CD1c-positive myeloid dendritic cell (primary cell): ENCODE measurements around the gene SCARB1.

Experiments used
- DNase-seq: peaks from one replicate; pipeline ENCODE4 v3.0.0-alpha.2; 2016; ENCODE audit errors: extremely low spot score

SCARB1 gene

DNA sequence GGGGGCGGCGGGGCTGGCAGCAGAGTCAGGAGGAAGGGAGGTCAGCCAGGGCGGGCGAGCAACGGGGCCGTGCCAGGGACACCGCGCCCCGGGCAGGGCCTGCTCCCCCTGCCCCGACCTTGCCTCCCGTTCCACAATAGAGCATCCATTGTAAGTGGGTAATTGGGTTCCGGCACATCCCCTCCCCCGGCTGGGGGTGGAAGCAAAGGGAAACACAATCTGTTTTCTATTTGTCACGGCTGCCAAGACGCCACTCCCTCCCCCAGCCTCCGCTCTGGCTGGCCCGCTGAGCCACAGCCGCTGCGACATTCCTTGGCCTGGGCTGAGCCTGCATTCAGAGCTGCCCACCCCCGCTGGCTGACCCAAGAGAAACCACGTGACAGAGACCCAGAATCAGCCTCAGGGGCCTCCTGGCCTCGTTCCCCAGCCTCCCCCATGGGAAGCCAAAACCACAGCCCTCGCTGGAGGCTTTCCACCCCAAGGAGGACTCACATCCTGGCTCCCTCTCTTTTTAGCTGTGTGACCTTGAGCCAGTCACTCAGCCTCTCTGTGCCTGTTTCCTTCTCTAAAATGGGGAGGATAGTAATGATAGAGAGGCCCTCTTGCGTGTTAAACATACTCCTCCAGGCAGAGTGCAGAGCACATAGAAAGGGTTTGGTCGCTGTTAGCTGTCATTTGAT, 117.6 kb downstream of the SCARB1 start:
- peak; percentile 78 for DNase-seq

DNA sequence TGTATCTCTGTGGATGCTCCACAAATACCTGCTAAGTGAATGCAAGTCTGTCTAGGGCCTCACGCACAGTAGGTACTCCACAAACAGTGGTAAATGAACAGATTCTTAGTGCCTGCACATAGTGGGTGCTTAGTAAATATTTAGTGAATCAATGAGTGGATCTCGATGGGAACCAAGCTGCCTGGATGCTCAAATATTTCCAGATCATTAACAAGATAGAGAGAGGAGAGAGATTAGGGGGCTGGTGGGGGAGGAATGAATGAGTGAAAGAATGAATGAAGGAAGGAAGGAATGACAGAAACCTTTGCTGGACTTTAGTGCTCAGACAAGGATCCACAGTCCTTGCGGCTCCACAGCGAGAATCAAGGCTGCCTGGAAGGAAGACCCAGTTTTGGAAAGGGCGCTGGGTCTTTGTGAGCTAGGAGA, 118.2 kb downstream of the SCARB1 start:
- DNase-seq = no peak

DNA sequence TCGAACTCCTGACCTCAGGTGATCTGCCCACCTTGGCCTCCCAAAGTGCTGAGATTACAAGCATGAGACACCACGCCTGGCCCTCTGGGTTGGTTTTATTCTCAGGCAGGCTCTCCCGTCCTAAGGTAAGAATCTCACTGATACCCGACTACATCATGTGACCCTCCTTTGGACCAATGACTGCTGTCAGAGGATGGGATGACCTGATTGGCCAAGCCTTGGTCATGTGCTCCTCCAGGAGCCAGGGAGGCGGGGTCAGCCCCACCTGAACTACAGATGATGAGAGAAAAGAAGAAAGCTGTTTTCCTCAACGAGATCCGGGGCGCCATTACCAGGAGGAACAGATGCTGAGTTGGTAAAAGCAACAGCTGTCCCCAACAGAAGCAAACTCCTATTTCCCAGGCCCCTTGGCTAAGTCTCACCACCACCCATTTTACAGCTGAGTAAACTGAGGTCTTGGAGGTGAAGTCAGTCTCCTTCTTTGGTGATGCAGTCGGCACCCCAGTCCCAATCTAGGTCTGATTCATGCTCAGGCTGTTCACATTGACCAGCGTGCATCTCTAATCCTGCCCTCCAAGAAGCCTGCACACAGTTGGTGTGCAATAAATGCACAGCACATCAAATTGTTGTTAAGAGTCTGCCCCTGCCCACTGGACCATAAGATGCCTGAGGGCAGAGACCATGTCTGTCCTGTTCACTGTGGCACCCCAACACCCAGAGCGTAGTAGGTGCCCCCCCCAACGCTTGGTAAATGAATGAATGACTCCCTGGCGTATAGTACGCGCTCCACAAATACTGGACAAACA, 118.8 kb downstream of the SCARB1 start:
- DNase-seq = no peak

DNA sequence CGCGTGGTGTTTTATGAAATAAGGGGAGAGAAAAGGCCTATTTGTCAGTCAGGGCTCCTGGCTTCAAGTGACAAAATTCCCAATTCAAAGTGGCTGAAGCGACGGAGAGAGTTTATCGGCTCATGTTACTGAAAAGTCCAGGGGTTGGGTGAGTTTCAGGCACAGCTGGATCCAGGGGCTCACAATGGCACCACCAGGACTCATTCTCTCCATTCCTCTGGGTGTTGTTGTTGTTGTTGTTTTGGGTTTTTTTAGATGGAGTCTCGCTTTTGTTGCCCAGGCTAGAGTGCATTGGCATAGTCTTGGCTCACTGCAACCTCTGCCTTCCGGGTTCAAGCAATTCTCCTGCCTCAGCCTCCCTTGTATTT, 119.4 kb downstream of the SCARB1 start:
- no peak for DNase-seq

DNA sequence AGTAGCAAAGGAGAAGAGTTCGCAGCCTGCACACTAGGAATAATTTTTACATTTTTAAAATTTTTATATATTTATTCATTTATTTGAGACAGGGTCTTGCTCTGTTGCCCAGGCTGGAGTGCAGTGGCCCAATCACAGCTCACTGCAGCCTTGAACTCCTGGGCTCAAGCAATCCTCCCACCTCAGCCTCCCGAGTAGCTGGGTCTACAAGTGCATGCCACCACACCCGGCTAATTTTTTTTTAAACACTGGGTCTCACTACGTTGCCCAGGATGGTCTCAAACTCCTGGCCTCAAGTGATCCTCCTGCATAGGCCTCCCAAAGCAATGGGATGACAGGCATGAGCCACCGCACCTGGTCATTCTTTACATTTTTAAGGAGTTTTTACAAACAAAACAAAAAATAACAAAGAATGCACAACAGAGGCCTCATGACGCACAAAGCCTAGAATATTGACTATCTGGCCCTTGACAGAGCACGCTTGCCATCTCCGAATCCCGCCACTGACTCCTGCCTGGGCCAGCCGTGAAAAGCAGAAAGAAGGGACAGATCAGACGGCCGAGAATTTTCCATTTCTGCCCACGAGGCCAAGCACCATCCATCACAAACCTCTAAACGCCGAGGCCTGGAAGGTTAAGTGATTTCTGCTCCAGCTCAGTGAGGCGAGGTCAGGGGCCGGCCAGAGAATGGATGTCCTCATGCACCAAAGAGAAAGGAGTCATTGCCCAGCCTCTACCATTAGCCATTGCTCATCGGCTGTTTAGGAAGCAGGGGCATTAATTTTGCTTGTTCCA, 120.0 kb downstream of the SCARB1 start:
- no peak for DNase-seq

DNA sequence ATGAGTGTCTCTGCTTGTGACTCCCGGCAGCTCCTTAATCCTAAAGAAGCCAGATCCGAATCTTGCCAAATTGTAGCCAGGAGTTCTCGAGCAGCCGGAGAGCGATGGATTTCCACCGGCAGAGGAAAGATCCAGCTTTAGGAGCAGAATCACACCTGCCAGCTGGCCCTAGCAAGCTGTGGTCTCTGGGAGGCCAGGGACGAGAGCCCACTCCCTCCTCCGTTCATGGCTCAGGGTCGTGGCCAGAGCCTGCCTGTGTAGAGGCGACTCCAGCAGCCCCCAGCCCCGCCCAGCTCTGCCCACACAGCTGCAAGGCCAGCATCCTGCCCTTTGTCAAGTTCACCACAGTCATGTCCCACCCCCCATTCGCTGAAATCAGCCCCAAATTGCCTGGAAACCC, 121.0 kb downstream of the SCARB1 start:
- no peak for DNase-seq

DNA sequence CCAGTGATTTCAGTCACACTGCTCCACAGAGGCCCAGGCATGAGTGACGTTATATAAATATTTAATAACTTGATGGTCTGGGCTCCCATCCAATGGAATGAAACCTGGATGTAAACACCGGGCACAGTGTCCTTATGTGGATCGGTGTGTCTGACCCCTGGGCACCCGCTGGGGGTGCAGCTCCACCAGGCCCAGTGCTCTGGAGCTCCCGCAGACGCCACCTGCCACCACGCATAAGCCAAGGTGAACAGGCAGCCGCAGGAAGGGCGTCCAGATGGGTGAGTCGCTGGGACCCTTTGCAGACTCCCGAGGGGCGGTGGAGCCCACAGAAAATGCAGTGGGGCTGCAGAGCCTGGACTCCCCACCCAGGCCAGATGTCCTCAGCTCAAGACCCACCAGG, 121.6 kb downstream of the SCARB1 start:
- no peak for DNase-seq

DNA sequence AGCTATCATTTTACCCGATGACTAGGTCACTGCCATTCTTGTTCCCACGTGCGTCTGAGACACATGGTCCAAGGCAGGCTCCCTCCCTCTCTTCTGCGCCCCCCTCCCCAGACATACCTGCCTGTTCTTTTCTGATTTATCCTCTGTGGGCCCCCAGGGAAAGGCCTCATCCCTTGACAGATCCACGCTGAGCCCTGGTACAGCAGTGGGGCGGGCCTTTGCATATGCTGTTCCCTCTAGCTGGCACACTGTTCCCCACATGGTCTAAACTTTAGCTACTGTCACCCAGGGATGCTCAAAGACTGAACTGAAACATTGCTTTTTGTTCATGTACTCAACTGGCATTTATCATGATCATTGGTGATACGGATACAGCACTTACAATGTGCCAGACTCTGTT, 122.5 kb downstream of the SCARB1 start:
- DNase-seq = no peak

DNA sequence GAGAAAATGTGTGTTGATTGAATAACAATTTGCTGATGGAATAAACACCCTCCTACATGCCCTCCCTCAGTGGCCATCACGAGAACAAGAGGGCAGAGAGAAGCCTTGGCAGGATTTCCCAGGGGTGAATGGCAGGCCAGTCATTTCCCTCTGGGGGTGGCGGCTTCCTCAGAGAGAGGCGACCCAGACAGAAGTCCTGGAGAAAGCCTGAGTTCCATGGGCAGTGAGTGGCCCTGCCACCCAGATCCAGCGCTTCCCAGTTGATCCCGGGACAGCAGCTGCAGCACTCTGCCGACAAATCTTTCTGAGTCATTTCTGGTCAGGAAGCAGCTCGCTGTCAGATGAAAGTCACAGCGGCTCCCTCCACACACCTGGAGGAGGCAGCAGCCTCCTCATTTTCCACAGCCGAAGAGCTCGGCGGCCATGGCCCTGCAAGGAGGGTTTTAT, 123.0 kb downstream of the SCARB1 start:
- DNase-seq = peak; percentile 79

DNA sequence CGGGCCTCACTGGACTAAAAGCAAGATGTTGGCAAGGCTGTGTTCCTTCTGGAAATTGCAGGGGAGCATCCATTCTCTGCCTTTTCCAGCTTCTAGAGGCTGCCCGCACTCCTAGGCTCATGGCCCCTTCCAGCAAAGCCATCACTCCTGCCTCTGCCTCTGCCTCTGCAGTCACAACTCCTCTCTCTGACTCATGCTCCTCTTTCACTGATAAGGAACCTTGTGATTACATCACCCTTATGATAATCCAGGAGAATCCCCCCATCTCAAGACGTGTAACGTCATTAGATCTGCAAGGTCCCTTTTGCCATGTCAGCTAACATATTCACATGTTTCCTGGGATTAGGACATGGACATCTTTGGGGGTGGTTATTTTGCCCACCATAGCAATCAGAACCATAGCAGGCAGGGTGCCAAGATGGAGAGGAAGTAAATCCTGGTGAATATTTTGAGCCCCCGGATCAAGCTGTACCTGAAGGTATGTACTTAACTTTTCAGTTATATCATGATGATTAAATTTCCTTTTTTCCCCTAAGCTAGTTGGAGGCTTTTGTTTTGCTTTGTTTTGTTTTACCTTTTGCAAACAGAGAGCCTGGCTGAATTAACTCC, 123.6 kb downstream of the SCARB1 start:
- peak; percentile 46 for DNase-seq

DNA sequence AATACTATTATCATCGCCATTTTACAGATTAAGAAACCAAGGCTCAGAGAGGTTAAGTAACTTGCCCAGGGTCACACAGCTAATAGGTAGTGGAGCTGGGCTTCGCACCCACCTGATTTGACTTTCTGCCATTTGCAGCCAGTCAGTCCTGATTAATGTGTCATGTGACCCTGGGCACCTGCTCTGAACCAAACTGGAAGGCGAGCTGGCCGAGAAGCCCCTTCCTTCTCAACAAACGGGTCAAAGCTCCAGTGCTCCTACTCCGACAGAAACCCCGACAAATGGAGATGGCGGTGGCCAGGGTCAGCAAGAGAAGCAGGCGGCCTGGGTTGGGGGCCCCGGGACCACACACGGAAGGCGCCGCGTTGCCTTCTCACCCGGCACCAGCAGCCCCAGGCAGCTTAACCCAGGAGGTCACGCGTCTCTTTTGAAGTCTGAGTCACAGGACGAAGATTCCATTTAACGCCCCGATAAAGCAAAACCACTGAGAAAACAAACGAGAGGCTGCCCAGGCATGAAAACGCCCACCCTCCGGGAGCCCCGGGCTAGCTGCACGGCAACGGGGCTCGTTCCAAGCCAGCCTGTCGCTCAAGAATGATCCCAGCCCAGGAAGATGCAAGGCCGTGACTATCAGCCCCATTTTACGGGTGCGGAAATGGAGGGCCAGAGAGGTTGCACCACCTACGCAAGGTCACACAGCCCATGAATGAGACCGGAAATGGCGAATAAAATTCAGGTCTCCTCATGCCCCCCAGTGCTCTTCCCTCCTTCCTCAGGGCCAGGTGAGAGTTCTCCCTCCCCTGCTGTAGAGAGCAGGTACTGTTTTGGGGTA, 124.8 kb downstream of the SCARB1 start:
- DNase-seq = no peak

DNA sequence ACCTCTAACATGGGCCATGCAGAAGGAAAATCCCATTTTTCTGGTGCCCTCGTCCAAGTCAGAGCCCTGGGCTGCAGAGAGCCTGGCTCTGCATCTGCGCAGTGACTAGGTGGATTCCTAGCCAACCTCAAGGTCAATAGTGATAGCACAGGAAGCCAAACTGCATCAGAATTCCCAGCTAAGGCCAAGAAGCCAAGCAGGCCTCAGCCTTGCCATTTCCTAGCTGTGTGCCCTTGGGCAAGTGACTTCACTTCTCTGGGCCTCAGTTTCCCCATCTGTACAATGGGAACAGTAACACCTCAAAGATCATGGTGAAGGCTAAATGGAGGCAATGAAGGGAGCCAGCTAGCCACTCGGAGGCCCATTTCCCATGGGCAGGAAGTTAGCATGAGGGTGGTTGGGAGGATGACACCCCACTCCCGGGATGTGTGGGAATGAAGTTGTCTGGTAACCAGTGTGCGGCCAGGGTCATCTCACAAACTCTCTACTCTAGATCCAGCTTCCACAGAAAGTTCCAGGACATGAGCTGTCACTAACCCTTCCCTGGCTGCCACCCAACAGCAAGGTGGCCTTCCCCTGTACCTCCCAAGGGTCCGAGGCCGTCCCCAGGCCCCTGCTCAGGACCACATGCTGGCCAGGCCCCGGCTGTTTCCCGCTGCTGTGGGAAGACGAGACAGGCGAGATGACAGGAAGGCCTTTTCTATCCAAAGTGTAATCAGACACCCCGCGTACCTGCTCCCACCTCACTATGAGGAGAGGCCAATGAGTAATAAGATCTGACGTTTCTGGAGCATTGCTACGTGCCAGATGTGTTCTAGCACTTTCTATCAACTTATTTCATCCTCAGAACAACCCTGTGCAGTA, 125.7 kb downstream of the SCARB1 start:
- no peak for DNase-seq

DNA sequence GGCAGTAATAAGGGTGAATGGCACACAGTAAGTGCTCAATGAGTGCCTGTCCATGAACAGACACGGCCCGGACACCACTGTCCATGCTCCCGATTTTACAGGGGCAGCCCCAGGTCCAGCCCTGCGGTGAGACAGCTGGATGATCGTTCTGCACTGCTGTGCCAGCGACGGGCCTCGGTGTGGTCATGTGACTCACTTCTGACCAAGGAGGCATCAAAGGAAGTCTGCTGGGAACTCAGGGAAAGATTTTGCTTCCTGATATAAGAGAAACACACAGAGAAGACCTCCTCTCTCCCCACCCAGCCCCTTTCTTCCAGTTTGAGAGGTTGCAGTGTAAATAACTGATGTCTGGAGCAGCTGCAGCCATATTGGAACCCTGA, 126.6 kb downstream of the SCARB1 start:
- no peak for DNase-seq

DNA sequence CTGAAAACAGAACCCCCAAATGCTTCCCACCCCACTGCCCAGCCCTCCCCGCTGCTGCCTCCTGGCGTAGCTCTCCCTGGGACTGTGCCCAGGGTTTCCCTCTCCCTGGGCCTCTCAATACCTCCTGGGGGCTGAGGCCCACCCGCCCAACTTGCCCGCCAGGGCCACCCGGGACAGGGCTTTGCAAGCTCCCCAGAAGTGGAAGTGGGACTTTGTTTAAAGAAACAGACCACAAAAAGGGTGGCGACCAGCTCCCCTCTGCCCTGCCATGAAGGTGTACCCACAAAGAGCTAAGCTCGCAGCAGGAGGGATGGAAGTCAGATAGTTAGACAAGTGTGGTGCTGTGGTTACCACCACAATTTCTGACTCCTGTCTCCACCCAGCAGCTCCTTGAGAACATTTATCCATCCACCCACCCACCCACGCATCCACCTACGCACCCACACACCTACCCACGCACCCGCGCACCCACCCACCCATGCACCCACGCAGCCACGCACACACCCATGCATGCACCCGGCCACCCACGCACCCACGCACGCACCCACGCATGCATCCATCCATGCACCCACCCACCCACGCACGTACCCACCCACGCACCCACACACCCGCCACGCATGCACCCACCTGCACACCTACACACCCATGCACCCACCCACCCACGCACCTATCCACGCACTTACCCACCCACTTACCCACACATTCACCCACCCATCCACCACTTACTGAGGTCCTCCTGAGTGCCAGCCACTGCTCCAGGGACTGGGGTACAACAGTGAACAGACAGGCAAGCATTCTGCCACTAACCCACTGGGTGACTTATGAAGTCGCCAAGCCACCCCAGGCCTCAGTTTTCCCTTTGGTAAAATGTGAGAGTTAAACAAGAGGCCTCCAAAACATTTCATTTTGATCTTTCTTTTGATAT, 127.3 kb downstream of the SCARB1 start:
- no peak for DNase-seq

DNA sequence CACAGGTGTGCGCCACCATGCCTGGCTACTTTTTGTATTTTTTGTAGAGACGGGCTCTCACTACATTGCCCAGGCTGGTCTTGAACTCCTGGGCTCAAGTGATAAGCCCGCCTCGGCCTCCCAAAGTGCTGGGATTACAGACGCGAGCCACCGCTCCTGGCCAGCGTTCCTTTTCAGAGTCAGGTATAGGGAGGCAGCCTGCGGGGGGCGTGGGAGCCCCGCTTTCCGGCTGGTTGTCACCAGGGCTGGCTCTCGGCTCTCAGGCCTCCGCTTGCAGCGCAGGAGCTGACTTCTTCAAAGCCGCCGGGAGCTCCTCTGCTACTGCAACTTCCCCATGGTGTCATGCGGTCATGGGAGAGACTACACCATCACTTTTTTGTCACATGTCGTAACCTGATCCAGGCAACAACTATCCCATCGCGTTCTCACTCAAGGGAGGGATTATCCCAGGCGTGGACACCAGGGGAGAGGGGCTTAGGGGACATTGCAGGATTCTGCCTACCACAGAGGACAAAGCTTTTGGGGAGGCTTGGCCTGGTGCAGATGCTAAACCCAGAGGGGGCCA, 129.4 kb downstream of the SCARB1 start:
- peak; percentile 92 for DNase-seq

DNA sequence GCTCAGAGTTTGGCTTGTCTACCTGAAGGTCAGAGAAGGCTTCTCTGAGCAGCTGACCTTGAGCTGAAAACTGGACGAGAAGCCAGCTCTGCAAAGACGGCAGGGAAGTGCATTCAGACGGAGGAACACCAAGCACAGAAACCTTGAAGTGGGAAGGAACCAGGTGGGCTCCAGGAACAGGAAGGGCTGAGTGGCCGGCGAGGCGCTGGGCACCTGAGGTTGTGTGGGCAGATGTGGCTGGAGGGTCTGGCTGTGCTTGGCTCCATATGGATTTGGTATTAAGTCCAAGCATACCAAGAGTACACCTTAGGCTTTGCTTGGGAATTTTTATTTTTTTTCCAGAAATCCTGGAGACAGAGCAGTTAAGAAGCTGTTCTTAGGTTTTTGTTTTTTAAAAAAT, 130.6 kb downstream of the SCARB1 start:
- no peak for DNase-seq

DNA sequence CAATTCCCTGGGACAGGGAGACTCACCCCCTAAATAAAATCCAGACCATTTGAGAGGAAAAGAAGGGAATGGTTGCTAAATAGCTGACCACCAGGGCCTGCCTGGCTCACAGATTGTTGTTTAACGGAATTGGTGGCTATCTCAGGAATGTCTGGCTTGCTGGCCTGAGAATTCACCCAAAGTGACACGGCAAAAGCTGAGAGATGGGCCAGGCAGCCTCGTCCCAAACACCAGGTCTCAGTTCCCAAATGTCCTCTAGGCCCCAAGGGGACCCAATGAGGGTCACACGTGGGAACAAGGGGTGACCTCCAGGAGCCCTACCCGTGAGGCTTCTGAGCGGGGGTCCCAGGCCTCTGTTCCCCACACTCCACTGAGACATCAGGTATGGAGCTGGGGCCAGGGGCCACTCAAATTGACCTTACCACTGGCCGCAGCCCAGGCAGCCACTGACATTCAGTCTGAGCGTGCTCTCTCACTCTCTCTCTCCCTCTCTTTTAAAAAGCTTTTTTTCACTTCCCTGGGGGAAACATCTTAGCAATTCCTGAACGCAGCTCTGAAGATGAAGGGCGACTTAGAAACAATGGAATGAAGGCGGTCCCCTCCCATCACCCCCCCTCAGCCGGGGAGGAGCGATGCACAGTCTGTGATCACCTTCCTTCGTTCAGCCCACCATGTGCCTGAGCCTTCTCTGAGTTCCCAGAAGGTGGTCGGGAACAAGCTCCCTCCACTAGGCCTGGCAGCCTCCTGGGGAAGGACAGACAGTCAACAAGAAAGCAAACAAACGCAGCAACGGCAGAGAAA, 131.2 kb downstream of the SCARB1 start:
- DNase-seq = no peak

DNA sequence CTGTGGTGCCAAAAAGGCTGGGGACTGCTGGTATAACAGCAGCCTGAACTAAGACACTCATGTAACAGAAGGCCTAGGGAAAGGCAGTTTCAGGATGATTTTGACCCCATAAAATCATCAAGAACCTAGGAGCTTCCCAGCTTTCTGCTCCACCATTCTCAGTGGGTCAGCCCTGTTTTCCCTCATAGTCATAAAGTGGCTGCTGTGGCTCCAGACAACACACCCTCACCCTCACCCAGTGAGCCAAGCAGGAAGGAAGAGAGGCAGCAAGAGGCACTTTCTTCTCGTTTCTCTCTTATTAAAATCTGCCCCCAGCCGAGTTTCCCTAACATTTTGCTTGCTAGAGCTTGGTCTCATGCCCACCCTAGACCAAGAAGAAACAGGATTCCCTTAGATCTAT, 131.8 kb downstream of the SCARB1 start:
- DNase-seq = no peak
